GM18951 (cell line): ENCODE data around the gene MAD1L1.

Source experiments
- POLR2A ChIP-seq: IDR thresholded peaks from 4 replicates; pipeline ENCODE4 v1.6.1; 2011; ENCODE audit warnings: mild to moderate bottlenecking; ENCODE audit not compliant: insufficient read length, insufficient read depth; ENCODE audit errors: extremely low read depth
- in situ Hi-C: fragments of 300-500 bp; cut with MboI; formaldehyde crosslinking; loops from one replicate; pipeline ENCODE4 v1.12.0; 2022; ENCODE audit warnings: low sequenced_read_pairs, mixed read lengths, inconsistent platforms; ENCODE audit not compliant: unreplicated experiment

The MAD1L1 gene

DNA sequence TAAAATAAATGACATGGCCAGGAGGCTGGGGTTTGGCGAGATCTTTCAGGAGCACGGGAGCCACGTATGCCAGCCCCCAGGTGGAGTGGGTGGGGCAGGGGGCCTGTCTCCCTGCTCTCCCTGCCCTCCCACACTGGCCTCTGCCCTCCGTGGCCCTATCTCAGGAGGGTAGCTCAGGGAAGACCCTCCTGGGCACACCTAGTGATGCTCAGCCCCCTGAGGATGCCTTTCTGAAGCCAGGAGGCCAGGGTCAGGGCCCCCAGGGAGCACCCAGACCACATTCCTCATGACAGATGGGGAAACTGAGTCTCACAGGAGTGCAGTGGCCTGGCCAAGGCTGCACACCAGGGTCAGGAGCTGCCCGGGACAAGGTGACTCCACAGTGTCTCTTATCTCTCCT, 339.3 kb downstream of the MAD1L1 start:
- no peak for TF ChIP-seq POLR2A
- in situ Hi-C loops, result no loop called here

DNA sequence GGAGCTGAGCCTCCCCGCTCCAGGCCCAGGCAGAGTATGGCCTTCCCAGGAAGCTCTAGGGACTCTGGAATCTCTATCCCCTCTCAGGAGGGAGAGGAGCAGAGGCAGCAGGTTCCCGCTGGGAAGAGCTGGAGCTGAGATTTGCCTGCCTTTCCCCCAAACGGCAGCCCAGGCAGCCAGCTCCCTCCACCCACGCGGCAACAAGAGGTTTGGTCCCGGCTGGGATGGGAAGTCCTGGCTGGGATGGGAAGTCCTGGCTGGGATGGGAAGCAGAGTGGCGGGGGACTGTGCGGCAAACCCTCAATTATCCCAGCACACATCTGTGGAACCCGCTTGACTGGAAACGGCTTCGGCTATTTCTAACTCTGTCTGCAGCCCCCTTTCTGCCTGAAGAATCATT, 339.7 kb downstream of the MAD1L1 start:
- in situ Hi-C loops, result no loop called here
- TF ChIP-seq POLR2A, result no peak

DNA sequence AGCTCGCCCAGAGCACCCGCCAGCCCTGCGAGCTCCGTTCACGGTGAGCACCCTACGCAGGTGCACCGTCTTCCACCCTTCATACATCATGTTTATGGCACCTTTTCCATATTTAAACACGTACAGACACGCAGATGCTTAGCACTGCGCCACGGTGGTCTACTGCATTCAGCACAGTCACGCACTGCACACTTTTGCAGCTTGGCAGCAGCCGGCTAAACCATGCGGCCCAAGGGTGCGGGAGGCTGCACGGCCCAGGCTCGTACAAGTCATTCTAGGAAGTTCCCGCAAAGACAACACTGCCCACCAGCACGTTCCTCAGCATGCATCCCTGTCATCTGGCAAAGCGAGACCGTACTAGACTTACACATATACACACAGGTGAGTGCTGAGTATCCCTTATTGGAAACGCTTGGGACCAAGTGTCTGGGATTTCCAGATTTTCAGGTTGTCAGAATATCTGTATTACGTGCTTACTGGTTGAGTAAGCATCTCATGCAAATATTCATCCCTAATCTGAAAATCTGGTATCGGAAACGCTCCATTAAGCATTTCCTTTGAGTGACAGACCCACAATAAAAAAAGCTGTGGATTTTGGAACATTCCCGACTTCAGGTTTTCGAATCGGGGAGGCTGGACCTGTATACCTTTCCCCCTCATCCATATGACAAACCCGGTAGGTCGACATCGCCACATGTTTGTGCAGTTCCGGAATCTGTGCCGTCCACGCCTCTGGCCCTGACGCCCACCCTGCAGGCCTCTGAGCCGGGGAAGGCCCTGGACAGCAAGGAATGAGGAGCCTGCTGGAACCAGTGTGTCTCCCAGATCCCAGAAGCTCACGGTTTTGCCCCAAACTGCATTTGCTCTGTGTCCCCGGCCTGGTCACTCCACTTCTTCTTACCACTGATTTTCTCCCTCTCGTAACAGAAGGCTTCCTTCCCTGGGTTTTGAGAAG, 340.5 kb downstream of the MAD1L1 start:
- TF ChIP-seq POLR2A, result no peak
- in situ Hi-C loops, result no loop called here

DNA sequence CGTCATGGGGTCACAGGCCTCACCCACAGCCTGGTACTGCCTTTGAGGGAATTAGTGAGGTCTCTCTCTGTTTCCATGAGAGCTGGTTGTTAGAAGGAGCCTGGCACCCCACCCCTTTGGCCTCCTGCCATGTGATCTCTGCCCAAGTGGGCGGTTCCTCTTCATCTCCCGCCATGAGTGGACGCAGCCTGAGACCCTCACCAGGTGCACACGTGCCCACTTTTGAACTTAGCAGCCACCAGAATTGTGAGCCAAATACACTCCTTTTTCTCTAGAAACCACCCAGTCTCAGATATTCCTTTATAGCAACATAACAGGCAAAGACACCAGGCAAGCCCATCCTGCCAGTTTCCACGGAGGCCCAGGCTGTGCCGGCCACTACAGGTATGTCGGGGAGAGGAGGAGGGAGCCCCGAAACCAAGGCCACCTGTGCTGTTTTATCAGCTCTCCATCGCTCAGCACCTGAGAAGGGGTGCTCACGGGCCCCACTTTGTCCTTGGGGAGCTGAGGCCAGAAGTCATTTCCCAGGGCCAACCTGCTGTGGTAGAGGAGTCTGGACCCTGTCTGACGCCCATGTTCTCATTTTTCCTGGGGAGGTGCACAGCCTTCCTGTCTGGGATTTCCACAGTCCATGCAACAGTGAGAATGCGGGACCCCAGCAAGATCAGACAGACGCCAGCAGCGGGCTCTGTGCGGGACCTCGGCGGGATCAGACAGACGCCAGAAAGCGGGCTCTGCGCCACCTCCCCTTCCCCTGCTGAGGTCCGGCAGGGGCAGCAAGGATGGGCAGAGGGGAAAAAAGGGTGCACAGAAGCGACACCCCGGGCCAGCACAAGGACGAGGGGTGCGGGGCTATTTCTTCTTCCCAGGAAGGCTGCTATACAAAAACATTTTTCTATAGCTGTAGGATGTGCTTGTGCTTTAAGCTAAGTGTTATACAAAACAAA, 342.2 kb downstream of the MAD1L1 start:
- no peak for TF ChIP-seq POLR2A
- in situ Hi-C loops, result no loop called here

DNA sequence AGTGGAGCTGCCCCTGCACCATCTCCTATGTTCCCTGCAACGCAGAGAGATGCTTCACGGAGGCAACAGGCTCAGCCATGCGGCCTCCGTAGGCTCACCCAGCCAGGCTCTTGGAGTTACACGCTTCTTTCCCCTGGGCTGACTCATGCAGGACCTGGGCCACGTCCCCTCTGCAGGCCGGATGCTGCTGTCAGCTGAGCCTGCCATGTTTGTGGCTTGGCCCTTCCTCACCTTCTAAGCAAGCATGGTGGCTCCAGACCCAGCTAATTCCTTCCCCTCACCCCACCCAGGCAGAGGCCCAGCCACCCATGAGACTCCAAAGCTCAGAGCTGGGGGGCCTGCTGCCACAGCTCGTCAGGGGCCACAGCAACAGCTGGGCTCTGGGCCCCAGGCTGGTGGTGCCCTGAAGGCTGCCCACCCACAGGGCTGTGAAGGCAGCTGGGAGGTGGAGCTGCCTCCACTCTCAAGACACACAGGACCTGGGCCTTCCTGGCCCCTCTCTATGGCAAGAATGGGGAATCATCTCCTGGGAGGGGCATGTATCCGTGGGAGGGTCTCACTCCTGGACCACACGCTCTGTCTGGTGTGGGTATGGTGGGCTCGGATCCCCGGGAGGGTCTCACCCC, 343.1 kb downstream of the MAD1L1 start:
- in situ Hi-C loops, result no loop called here
- no peak for TF ChIP-seq POLR2A

DNA sequence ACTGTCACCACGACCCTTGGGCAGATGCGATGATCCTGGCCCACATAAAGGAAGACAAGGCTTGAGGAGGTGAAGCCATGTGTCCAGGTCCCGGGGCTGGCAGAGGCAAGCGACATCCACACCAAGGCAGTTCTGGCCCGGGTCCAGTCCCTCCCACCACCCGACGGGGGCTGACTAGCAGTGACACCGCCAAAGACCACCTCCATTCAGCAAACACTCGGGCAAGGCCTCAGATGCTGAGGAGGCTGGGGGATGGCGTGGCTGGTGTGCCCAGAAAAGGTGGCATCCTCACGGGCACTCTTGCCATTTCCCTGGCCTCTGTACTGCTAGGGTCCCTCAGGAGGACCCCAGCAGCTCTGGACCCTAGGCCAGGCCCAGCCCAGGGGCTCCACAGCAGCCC, 343.7 kb downstream of the MAD1L1 start:
- no peak for TF ChIP-seq POLR2A
- in situ Hi-C loops, result no loop called here

DNA sequence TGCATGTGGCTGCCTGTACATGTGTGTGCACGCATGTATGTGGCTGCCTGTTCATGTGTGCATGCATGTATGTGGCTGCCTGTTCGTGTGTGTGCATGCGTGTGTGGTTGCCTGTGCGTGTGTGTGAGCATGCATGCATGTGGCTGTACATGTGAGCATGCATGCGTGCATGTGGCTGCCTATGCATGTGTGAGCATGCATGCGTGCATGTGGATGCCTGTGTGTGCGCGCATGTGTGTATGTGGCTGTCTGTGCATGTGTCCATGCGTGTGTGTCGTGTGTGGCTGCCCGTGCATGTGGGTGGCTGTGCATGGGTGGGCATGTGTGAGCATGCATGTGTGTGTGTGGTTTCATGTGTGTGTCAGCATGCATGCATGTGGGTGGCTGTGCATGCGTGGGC, 344.3 kb downstream of the MAD1L1 start:
- in situ Hi-C loops, result no loop called here
- no peak for TF ChIP-seq POLR2A

DNA sequence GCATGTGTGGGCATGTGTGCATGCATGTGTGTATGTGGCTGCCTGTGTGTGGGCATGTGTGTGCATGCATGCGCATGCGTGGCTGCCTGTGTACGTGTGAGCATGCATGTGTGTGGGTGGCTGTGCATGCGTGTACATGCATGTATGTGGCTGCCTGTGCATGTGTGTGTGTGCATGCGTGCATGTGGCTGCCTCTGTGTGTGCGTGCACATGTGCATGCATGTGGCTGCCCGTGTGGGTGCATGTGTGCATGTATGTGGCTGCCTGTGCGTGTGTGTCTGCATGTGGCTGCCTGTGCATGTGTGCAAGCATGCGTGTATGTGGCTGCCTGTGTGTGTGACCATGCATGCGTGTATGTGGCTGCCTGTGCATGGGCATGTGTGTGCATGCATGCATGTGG, 345.5 kb downstream of the MAD1L1 start:
- no peak for TF ChIP-seq POLR2A
- in situ Hi-C loops, result no loop called here

DNA sequence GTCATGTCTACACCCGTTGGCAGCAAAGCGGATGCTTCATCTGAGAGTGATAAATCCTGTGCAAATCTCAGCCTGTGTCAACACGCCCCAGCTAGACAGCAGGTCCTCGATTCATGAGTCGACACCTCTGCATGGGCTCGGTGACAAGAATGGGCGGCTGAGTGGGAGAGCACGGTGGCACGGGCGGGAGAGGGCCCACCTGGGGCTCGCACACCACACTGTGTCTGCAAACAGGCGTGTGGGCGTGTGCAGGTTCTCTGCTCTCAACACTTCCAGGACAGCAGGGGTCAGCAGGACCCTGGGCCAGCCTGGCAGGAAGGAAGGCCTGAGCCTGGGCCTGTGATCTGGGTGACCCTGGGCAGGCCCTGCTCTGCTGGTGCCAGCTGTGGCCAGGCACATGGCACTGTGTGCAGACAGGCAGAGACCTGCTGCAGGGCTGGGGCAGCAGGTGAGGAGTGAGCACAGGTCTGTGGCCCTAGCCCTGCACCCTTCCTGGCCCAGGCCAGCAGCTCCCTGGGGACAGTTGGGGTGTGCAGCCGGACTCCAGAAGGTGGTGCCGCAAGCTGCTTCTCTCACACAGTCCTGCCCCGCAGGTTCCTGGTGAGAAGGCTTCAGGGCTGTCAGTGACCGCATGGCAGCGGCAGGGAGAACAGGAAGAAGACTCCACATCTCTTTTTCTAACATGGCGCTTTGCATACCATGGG, 346.2 kb downstream of the MAD1L1 start:
- in situ Hi-C loops, result no loop called here
- no peak for TF ChIP-seq POLR2A

DNA sequence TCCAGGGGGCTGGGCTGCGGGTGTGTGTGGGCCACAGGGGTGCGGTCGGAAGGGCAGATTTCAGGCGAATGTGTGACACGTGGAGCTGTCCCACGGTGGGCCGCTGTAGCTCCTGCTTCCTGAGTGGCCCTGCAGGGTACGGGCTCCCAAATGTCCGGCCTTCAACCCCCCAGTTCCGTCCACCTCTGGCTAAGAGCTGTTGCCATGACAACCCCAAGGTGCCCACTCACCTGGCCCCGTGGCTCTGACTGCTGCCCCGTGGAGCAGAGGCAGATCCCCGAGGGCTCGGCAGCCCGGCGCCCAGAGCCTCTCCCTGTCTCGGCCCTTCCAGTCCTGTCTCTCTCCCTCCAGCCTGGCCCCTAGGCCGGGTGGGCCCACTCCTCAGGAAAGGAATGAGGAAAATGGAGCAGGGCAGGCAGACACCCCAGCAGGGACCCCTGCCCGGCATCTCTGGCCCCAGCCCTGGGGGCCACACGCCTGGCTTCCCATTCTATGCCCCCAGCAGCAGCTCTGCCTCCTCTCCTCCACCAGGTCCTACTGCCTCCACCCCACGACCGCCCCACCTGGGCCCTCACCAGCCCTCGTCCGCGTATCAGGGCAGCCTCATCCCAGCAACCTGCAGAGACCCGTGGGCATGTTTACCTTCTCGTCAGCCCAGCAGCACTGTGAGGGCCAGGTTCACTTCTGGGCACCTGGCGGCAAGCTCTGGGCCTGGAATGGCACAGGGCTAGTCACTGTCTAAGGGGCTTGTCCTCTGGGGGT, 347.1 kb downstream of the MAD1L1 start:
- no peak for TF ChIP-seq POLR2A
- in situ Hi-C loops, result no loop called here

DNA sequence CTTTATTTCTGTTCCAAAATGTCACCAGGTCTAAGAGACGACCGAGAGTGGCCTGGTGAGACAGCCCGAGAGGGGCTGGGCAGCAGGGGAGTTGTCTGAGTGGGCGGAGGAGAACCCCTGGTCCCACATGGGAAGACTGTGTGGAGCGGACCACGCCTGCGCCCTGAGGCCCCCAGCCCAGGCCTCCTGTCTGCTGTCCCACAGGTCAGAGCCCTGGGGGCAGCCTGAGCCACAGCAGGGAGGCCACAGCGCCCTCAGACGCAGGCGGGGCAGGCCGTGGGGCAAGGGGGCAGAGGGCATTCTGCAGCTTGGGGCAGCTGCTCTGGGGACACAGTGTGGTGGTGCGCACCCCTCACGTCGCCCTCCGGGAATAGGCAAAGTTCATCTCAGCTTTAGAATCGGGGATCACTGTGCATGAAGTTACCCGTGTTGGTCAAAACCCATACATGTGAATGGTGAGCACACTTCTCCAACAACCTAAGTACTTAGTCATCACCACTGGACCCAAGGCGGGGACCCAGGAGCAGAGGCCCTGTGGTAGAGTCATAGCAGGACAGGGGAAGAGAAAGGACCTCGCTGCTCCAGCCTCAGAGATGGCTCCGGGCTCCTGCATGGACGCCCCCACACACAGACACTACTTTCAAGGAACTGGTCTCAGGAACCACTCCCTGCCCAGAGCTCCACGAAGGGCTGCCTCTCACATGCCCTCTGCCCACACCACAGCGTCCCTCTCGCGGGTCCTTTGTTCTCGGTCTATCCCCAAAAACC, 348.0 kb downstream of the MAD1L1 start:
- TF ChIP-seq POLR2A, result no peak
- in situ Hi-C loops, result no loop called here
